Uterus (tissue), 2 donors: ENCODE results near the gene CA12.

Source experiments
- POLR2A ChIP-seq, 2 donors: fragments of 450-650 bp; IDR thresholded peaks; one replicate each; pipeline ENCODE4 v1.6.1; 2016; ENCODE audit warnings: antibody characterized with exemption in 2 of 2, mild to moderate bottlenecking in 1 of 2, moderate library complexity in 1 of 2
- TF ChIP-seq, protein P1 (sequence below), 4 experiments: fragments of 200-600 bp in 2 of 4; fragments of 450-650 bp in 2 of 4; sonication (generic) in 2 of 4; IDR thresholded peaks; one replicate each; pipeline ENCODE4 v1.5.1; 2016 to 2019; ENCODE audit warnings: antibody characterized with exemption in 4 of 4, mild to moderate bottlenecking in 2 of 4, moderate library complexity in 1 of 4

GRCh38 chr15:63288342-63288741 is 93.3 kb downstream of the CA12 start:
- no peak for TF ChIP-seq POLR2A (IDR thresholded peaks at IDR 0.05)
- TF ChIP-seq, protein P1, sequence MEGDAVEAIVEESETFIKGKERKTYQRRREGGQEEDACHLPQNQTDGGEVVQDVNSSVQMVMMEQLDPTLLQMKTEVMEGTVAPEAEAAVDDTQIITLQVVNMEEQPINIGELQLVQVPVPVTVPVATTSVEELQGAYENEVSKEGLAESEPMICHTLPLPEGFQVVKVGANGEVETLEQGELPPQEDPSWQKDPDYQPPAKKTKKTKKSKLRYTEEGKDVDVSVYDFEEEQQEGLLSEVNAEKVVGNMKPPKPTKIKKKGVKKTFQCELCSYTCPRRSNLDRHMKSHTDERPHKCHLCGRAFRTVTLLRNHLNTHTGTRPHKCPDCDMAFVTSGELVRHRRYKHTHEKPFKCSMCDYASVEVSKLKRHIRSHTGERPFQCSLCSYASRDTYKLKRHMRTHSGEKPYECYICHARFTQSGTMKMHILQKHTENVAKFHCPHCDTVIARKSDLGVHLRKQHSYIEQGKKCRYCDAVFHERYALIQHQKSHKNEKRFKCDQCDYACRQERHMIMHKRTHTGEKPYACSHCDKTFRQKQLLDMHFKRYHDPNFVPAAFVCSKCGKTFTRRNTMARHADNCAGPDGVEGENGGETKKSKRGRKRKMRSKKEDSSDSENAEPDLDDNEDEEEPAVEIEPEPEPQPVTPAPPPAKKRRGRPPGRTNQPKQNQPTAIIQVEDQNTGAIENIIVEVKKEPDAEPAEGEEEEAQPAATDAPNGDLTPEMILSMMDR (IDR thresholded peaks at IDR 0.05): no peak
